Tibial nerve (tissue), 4 donors: ENCODE results near the gene TAPT1.

Experiments used
- EP300 ChIP-seq, 2 donors: sonication (generic); formaldehyde crosslinking; IDR thresholded peaks; one replicate each; pipeline ENCODE4 v1.6.1; 2017; ENCODE audit warnings: antibody characterized with exemption in 2 of 2, mild to moderate bottlenecking in 1 of 2
- TF ChIP-seq, protein P1 (sequence below), 5 experiments: fragments of 200-600 bp in 3 of 5; fragments of 450-650 bp in 2 of 5; sonication (generic) in 3 of 5; IDR thresholded peaks; one replicate each; pipeline ENCODE4 v1.5.1; 2016 to 2019; ENCODE audit warnings: antibody characterized with exemption in 5 of 5, mild to moderate bottlenecking in 3 of 5, moderate library complexity in 2 of 5

DNA sequence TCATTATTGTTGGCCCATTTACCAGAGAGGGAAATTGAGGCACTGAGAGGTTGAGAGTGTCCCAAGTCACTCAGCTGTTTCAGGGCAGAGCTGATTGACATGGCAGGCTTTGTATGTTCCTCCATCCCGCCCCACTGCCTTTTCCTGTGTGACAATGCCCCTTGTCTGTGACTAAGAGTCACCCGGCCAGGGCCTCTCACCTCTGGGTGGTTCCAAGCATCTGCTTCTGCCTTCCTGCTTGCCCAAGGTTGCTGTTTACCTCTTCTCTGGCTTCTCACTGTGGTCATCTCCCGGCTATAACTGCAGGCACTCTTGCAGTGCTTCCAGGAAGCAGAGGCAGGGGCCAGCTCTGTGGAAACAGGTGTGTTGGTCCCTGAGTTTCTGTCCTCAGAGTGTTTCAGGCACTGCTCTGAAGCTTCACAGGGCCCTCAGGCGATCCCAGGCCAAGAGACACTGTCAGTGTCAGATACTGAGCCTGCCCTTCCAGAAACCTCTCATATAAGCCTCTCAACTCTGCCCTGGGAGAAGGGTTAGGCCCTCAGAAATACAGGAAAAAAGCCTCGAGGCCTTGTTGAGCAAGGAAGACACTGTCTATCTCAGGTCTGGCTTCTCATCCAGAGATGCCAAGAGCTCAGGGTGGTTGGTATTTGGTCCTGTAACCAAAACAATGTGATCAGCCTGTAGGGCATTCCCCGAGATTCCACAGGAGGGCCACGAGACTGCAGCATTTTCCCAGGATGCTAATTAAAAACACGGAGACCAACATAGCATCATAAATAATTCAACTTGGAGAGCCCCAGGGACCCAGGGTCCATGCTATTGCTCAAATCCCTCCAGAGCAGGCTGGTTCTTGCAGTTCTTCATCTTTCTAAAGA is 100.5 kb downstream of the TAPT1 start:
- TF ChIP-seq, protein P1, sequence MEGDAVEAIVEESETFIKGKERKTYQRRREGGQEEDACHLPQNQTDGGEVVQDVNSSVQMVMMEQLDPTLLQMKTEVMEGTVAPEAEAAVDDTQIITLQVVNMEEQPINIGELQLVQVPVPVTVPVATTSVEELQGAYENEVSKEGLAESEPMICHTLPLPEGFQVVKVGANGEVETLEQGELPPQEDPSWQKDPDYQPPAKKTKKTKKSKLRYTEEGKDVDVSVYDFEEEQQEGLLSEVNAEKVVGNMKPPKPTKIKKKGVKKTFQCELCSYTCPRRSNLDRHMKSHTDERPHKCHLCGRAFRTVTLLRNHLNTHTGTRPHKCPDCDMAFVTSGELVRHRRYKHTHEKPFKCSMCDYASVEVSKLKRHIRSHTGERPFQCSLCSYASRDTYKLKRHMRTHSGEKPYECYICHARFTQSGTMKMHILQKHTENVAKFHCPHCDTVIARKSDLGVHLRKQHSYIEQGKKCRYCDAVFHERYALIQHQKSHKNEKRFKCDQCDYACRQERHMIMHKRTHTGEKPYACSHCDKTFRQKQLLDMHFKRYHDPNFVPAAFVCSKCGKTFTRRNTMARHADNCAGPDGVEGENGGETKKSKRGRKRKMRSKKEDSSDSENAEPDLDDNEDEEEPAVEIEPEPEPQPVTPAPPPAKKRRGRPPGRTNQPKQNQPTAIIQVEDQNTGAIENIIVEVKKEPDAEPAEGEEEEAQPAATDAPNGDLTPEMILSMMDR (IDR thresholded peaks at IDR 0.05), result no peak
- no peak for TF ChIP-seq EP300 (IDR thresholded peaks at IDR 0.05)
